MM.1S (cell line): ENCODE measurements around the gene CDH4.

Experiments used
- DNase-seq: peaks from one replicate; pipeline ENCODE4 v3.0.0-alpha.2; 2015
- H2AFZ ChIP-seq: fragments of 300-600 bp; sonication (generic); 2 replicates; pipeline ENCODE4 v1.6.0; 2016; ENCODE audit warnings: antibody characterized with exemption, low read length
- H3F3A ChIP-seq: fragments of 300-600 bp; sonication (generic); 2 replicates; pipeline ENCODE4 v1.6.1; 2016; ENCODE audit warnings: mild to moderate bottlenecking, antibody characterized with exemption, low read length, moderate library complexity, mixed read lengths; ENCODE audit not compliant: insufficient read depth
- H3K27ac ChIP-seq: fragments of 300-600 bp; sonication (generic); 2 replicates; pipeline ENCODE4 v1.5.1; 2016; ENCODE audit warnings: mild to moderate bottlenecking, low read length
- H3K27me3 ChIP-seq: fragments of 300-600 bp; sonication (generic); replicated peaks from 2 replicates; pipeline ENCODE4 v1.6.0; 2016; ENCODE audit warnings: low read length; ENCODE audit not compliant: insufficient read depth
- H3K36me3 ChIP-seq: fragments of 300-600 bp; sonication (generic); replicated peaks from 2 replicates; pipeline ENCODE4 v1.6.1; 2016; ENCODE audit warnings: mild to moderate bottlenecking, low read length, mixed read lengths; ENCODE audit not compliant: insufficient read depth
- H3K4me1 ChIP-seq: fragments of 300-600 bp; sonication (generic); 2 replicates; pipeline ENCODE4 v1.6.1; 2016; ENCODE audit warnings: low read length, mixed read lengths
- H3K4me2 ChIP-seq: fragments of 300-600 bp; sonication (generic); 2 replicates; pipeline ENCODE4 v1.6.0; 2016; ENCODE audit warnings: low read depth, low read length
- H3K4me3 ChIP-seq: fragments of 300-600 bp; sonication (generic); 2 replicates; pipeline ENCODE4 v1.5.1; 2016; ENCODE audit warnings: low read length, mixed read lengths
- H3K79me2 ChIP-seq: fragments of 300-600 bp; sonication (generic); 2 replicates; pipeline ENCODE4 v1.6.1; 2016; ENCODE audit warnings: mixed run types, low read length, mixed read lengths
- H3K9ac ChIP-seq: fragments of 300-600 bp; sonication (generic); 2 replicates; pipeline ENCODE4 v1.6.1; 2016; ENCODE audit warnings: low read length, mixed read lengths
- H3K9me2 ChIP-seq: fragments of 300-600 bp; sonication (generic); replicated peaks from 2 replicates; pipeline ENCODE4 v1.6.1; 2016; ENCODE audit warnings: mild to moderate bottlenecking, low read length, mixed read lengths; ENCODE audit not compliant: insufficient read depth
- H3K9me3 ChIP-seq: fragments of 300-600 bp; sonication (generic); replicated peaks from 2 replicates; pipeline ENCODE4 v1.6.1; 2016; ENCODE audit warnings: mild to moderate bottlenecking, low read length, mixed read lengths; ENCODE audit not compliant: insufficient read depth
- H4K20me1 ChIP-seq: fragments of 300-600 bp; sonication (generic); 2 replicates; pipeline ENCODE4 v1.6.1; 2016; ENCODE audit warnings: mild to moderate bottlenecking, low read length, moderate library complexity, mixed read lengths; ENCODE audit not compliant: insufficient read depth
- EZH2 ChIP-seq: fragments of 300-600 bp; sonication (generic); optimal IDR thresholded peaks from 2 replicates; pipeline ENCODE3; 2017; ENCODE audit warnings: low read depth, mild to moderate bottlenecking, antibody characterized with exemption, low read length, mixed read lengths
- EZH2phosphoT487 ChIP-seq: fragments of 300-600 bp; sonication (generic); IDR thresholded peaks from 2 replicates; pipeline ENCODE4 v1.6.1; 2018; ENCODE audit warnings: antibody characterized with exemption, low read length
- TF ChIP-seq, protein P1 (sequence below): fragments of 300-600 bp; sonication (generic); IDR thresholded peaks from 2 replicates; pipeline ENCODE4 v1.5.1; 2016; ENCODE audit warnings: antibody characterized with exemption, low read length, mixed read lengths

Gene CDH4

GRCh38 chr20:61919239-61919638, 667.2 kb downstream of the CDH4 start:
- Histone ChIP-seq H3F3A (no peaks in the 10 kb centered on the region), H3K27ac (no peak overlapping the region), H3K4me2 (no peak overlapping the region), H4K20me1 (no peaks in the 10 kb centered on the region), H3K4me3 (no peak overlapping the region), H3K36me3 (no peaks in the 10 kb centered on the region), H3K9me3 (no peaks in the 10 kb centered on the region), H3K4me1 (no peaks in the 10 kb centered on the region), H2AFZ (no peak overlapping the region), H3K9ac (no peak overlapping the region), H3K79me2 (no peaks in the 10 kb centered on the region), H3K9me2 (no peaks in the 10 kb centered on the region), H3K27me3 (peaks cover 77% of the 10 kb centered on the region)
- TF ChIP-seq EZH2: no peak
- DNase-seq: no peak

DNA sequence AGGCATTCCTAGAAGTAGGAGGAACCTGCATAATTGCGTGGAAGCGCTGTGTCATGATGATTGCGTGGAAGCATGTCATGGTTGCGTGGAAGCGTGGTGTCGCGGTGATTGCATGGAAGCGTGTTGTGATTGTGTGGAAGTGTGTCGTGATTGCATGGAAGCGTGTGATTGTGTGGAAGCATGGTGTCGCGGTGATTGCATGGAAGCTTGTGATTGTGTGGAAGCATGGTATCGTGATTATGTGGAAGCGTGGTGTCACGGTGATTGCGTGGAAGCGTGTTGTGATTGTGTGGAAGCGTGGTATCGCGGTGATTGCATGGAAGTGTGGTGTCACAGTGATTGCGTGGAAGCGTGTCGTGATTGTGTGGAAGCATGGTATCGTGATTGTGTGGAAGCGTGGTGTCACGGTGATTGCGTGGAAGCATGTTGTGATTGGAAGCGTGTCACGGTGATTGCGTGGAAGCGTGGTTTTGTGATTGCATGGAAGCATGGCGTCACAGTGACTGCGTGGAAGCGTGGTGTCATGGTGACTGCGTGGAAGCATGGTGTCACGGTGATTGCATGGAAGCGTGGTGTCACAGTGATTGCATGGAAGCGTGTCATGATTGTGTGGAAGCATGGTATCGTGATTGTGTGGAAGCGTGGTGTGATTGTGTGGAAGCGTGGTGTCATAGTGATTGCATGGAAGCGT, 667.8 kb downstream of the CDH4 start:
- Histone ChIP-seq H3K4me1 (no peaks in the 10 kb centered on the region), H3K27ac (no peak overlapping the region), H3K9me3 (no peaks in the 10 kb centered on the region), H3K79me2 (no peaks in the 10 kb centered on the region), H3K27me3 (peaks cover 77% of the 10 kb centered on the region), H3K9ac (no peak overlapping the region), H4K20me1 (no peaks in the 10 kb centered on the region), H3K9me2 (no peaks in the 10 kb centered on the region), H3K36me3 (no peaks in the 10 kb centered on the region), H3K4me3 (no peak overlapping the region), H3F3A (no peaks in the 10 kb centered on the region), H2AFZ (no peak overlapping the region), H3K4me2 (no peak overlapping the region)
- no peak for DNase-seq
- TF ChIP-seq EZH2phosphoT487 (no peak), EZH2 (no peak)
- TF ChIP-seq, protein P1, sequence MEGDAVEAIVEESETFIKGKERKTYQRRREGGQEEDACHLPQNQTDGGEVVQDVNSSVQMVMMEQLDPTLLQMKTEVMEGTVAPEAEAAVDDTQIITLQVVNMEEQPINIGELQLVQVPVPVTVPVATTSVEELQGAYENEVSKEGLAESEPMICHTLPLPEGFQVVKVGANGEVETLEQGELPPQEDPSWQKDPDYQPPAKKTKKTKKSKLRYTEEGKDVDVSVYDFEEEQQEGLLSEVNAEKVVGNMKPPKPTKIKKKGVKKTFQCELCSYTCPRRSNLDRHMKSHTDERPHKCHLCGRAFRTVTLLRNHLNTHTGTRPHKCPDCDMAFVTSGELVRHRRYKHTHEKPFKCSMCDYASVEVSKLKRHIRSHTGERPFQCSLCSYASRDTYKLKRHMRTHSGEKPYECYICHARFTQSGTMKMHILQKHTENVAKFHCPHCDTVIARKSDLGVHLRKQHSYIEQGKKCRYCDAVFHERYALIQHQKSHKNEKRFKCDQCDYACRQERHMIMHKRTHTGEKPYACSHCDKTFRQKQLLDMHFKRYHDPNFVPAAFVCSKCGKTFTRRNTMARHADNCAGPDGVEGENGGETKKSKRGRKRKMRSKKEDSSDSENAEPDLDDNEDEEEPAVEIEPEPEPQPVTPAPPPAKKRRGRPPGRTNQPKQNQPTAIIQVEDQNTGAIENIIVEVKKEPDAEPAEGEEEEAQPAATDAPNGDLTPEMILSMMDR: no peak

- Histone ChIP-seq H3K4me1 (no peaks in the 10 kb centered on the region), H3K36me3 (no peaks in the 10 kb centered on the region), H4K20me1 (no peaks in the 10 kb centered on the region), H3K9me3 (no peaks in the 10 kb centered on the region), H3K9ac (no peak overlapping the region), H2AFZ (no peak overlapping the region), H3F3A (no peaks in the 10 kb centered on the region), H3K4me2 (no peak overlapping the region), H3K79me2 (no peaks in the 10 kb centered on the region), H3K27ac (no peak overlapping the region), H3K27me3 (peaks cover 77% of the 10 kb centered on the region), H3K4me3 (no peak overlapping the region), H3K9me2 (no peaks in the 10 kb centered on the region)
- TF ChIP-seq, protein P1: no peak
- no peak for TF ChIP-seq EZH2
- TF ChIP-seq EZH2phosphoT487: no peak
- DNase-seq: no peak
Measured at GRCh38 chr20:61922411-61922810, 670.4 kb downstream of the CDH4 start.

- H3K79me2 ChIP-seq: no peaks in the 10 kb centered on the region
- H3K9ac ChIP-seq: no peak overlapping the region
- no peak overlapping the region for H3K4me2 ChIP-seq
- H3K36me3 ChIP-seq: no peaks in the 10 kb centered on the region
- H3K27ac ChIP-seq: no peak overlapping the region
- H3K27me3 ChIP-seq: peaks cover 77% of the 10 kb centered on the region
- H3K4me1 ChIP-seq: no peaks in the 10 kb centered on the region
- H2AFZ ChIP-seq: no peak overlapping the region
- H3F3A ChIP-seq: no peaks in the 10 kb centered on the region
- no peaks in the 10 kb centered on the region for H3K9me2 ChIP-seq
- H3K9me3 ChIP-seq: no peaks in the 10 kb centered on the region
- TF ChIP-seq EZH2phosphoT487 (no peak), EZH2 (no peak)
- TF ChIP-seq, protein P1: no peak
- H4K20me1 ChIP-seq: no peaks in the 10 kb centered on the region
- no peak for DNase-seq
- no peak overlapping the region for H3K4me3 ChIP-seq
Measured at GRCh38 chr20:61922936-61923335, 670.9 kb downstream of the CDH4 start.
